HepG2 (cell line): ENCODE results near the gene MS4A15. TPM values are rescaled to one million over a fixed set of nuclear protein-coding genes. Genes with fewer than 3 reads are reported as not detected.

Experiments
- ATAC-seq: fragments of 200-7000 bp; cut with Tn5 transposase; 3 replicates; pipeline ENCODE4 v1.9.1; 2020; ENCODE audit warnings: mild to moderate bottlenecking, moderate library complexity
- BruUV-seq: library from RNA; stranded (reverse); fragments of 400-500 nt; replicated peaks from 2 replicates; lab custom pipeline; 2021; lab: Mats Ljungman, UMichigan
- CTCF ChIA-PET: fragments of 300-600 bp; formaldehyde crosslinking; extraction: SDS; loops from one replicate; lab custom pipeline; 2021; ENCODE audit warnings: low total read pairs, inconsistent platforms, low intra/inter-chr PET ratio; lab: Yijun Ruan, JAX
- POLR2A ChIA-PET: fragments of 350-600 bp; sonication (Branson Sonifier 250); formaldehyde crosslinking; loops from one replicate; lab custom pipeline; 2020; ENCODE audit warnings: antibody characterized with exemption, inconsistent platforms; lab: Yijun Ruan, JAX
- DNase-seq: peaks from one replicate; pipeline ENCODE4 v3.0.0-alpha.2; 2015; ENCODE audit warnings: low spot score
- FAIRE-seq: peaks from 3 replicates; lab custom pipeline; 2011; peaks lifted over from hg19 to GRCh38; lab: Jason Lieb, UNC
- H2AFZ ChIP-seq: one replicate; pipeline ENCODE4 v1.6.1; 2011; ENCODE audit warnings: low read length, inconsistent platforms
- H3K27ac ChIP-seq: fragments of 300-600 bp; 3 replicates; pipeline ENCODE4 v1.8.0; 2011; ENCODE audit warnings: mixed run types, mild to moderate bottlenecking, mixed read lengths, low read length, inconsistent platforms; ENCODE audit not compliant: insufficient read depth; ENCODE audit errors: extremely low read length
- H3K27me3 ChIP-seq, 2 experiments: fragments of 200-600 bp in 1 of 2; 2 replicates in 1 of 2; 3 replicates in 1 of 2; pipeline versions ENCODE4 v1.6.0 to v1.8.0; 2011; ENCODE audit warnings: low read length in 2 of 2, mild to moderate bottlenecking in 2 of 2, moderate library complexity in 2 of 2, inconsistent platforms in 1 of 2; ENCODE audit not compliant: insufficient read depth in 2 of 2, control insufficient read depth in 1 of 2
- H3K36me3 ChIP-seq, 2 experiments: fragments of 200-600 bp in 1 of 2; replicated peaks in 1 of 2; 2 replicates in 1 of 2; 3 replicates in 1 of 2; pipeline versions ENCODE4 v1.5.1 to v1.8.0; 2011; ENCODE audit warnings: low read length in 2 of 2, inconsistent platforms in 1 of 2; ENCODE audit not compliant: insufficient read depth in 2 of 2, control insufficient read depth in 1 of 2
- H3K4me1 ChIP-seq: 2 replicates; pipeline ENCODE4 v1.5.1; 2012; ENCODE audit warnings: low read length, inconsistent platforms; ENCODE audit not compliant: insufficient read depth
- H3K4me2 ChIP-seq: 2 replicates; pipeline ENCODE4 v1.6.0; 2011; ENCODE audit warnings: low read depth, low read length, inconsistent platforms
- H3K4me3 ChIP-seq, 3 experiments: fragments of 200-600 bp in 1 of 3; sonication (generic), shearing (Covaris generic) in 1 of 3; replicated peaks in 1 of 3; 2 replicates each; pipeline ENCODE4 v1.5.1; 2011 to 2016; ENCODE audit warnings: low read length in 3 of 3, inconsistent platforms in 2 of 3, low read depth in 2 of 3, mild to moderate bottlenecking in 2 of 3, control low read depth in 1 of 3, mixed read lengths in 1 of 3; ENCODE audit not compliant: insufficient read depth in 1 of 3
- H3K79me2 ChIP-seq: one replicate; pipeline ENCODE4 v1.6.1; 2011; ENCODE audit warnings: low read length, inconsistent platforms; ENCODE audit not compliant: insufficient read depth
- H3K9ac ChIP-seq: 2 replicates; pipeline ENCODE4 v1.6.0; 2011; ENCODE audit warnings: mild to moderate bottlenecking, low read depth, low read length, inconsistent platforms; ENCODE audit not compliant: insufficient read depth
- H3K9me3 ChIP-seq: 2 replicates; pipeline ENCODE4 v1.5.1; 2012; ENCODE audit warnings: mild to moderate bottlenecking, low read length
- H4K20me1 ChIP-seq: 2 replicates; pipeline ENCODE4 v1.6.0; 2011; ENCODE audit warnings: inconsistent platforms, mild to moderate bottlenecking, low read length, moderate library complexity; ENCODE audit not compliant: insufficient read depth
- ATF5 ChIP-seq: sonication (generic); formaldehyde crosslinking; IDR thresholded peaks from 2 replicates; pipeline ENCODE4 v1.4.0; 2020; ENCODE audit warnings: mild to moderate bottlenecking, low read depth, missing genetic modification reagents
- CBX5 ChIP-seq: sonication (generic); formaldehyde crosslinking; IDR thresholded peaks from 2 replicates; pipeline ENCODE4 v1.4.0; 2020; ENCODE audit warnings: missing genetic modification reagents, borderline replicate concordance
- CREM ChIP-seq, 2 experiments: sonication (generic) in 1 of 2; formaldehyde crosslinking in 1 of 2; IDR thresholded peaks; 2 replicates each; pipeline versions ENCODE4 v1.4.0 to v1.6.1; 2016 to 2020; ENCODE audit warnings: antibody characterized with exemption in 1 of 2, mild to moderate bottlenecking in 1 of 2, missing genetic modification reagents in 1 of 2
- GATA4 ChIP-seq: sonication (generic); IDR thresholded peaks from 2 replicates; pipeline ENCODE4 v1.6.1; 2016; ENCODE audit warnings: antibody characterized with exemption, low read depth, borderline replicate concordance
- HNRNPH1 ChIP-seq: fragments of 200-400 bp; formaldehyde crosslinking; optimal IDR thresholded peaks from 2 replicates; pipeline ENCODE3; 2017; ENCODE audit warnings: mild to moderate bottlenecking, low read depth, low read length
- KDM1A ChIP-seq: IDR thresholded peaks from 2 replicates; pipeline ENCODE4 v1.6.1; 2016; ENCODE audit warnings: missing compliant biosample characterization
- KLF13 ChIP-seq: sonication (generic); formaldehyde crosslinking; IDR thresholded peaks from 2 replicates; pipeline ENCODE4 v1.4.0; 2020; ENCODE audit warnings: mild to moderate bottlenecking, missing genetic modification reagents
- NFKB2 ChIP-seq: sonication (generic); formaldehyde crosslinking; IDR thresholded peaks from 2 replicates; pipeline ENCODE4 v1.4.0; 2020; ENCODE audit warnings: missing genetic modification reagents, borderline replicate concordance
- POLR2AphosphoS5 ChIP-seq: IDR thresholded peaks from 2 replicates; pipeline ENCODE4 v1.6.1; 2012; ENCODE audit warnings: low read depth, low read length
- TSC22D2 ChIP-seq: sonication (generic); formaldehyde crosslinking; IDR thresholded peaks from 2 replicates; pipeline ENCODE4 v1.5.1; 2020; ENCODE audit warnings: missing genetic modification reagents, mild to moderate bottlenecking, borderline replicate concordance
- ZNF253 ChIP-seq: sonication (generic); formaldehyde crosslinking; IDR thresholded peaks from 2 replicates; pipeline ENCODE4 v1.8.0; 2022; ENCODE audit warnings: mild to moderate bottlenecking, missing genetic modification reagents, borderline replicate concordance
- ZNF746 ChIP-seq: sonication (generic); formaldehyde crosslinking; IDR thresholded peaks from 2 replicates; pipeline ENCODE4 v1.8.0; 2022; ENCODE audit warnings: mild to moderate bottlenecking, missing genetic modification reagents
- ZNF841 ChIP-seq: sonication (generic); formaldehyde crosslinking; IDR thresholded peaks from 2 replicates; pipeline ENCODE4 v1.8.1; 2023; ENCODE audit warnings: missing genetic modification reagents, borderline replicate concordance
- ZSCAN29 ChIP-seq: sonication (generic); formaldehyde crosslinking; conservative IDR thresholded peaks from 2 replicates; pipeline ENCODE4 v1.4.0; 2020; ENCODE audit warnings: mild to moderate bottlenecking, missing genetic modification reagents
- WGBS: methylation state at CpG from one replicate; pipeline ENCODE4 v1.1.6; 2017; ENCODE audit warnings: low lambda C conversion rate; 5-methylcytosine and 5-hydroxymethylcytosine counted together
- in situ Hi-C: cut with HindIII; loops from 2 replicates; pipeline ENCODE4 v1.10.0; 2017; ENCODE audit warnings: low pct_unique_long_range_greater_than_20kb; ENCODE audit not compliant: extremely low pct_ligation_motif_present
- intact Hi-C: fragments of 100-400 bp; cut with micrococcal nuclease; formaldehyde crosslinking; loops from one replicate; pipeline ENCODE4 v1.10.0; 2022; ENCODE audit not compliant: unreplicated experiment
- polyA plus RNA-seq, 8 experiments: library from polyadenylated mRNA; depleted of rRNA in 3 of 8; stranded (reverse) in 7 of 8; unstranded in 1 of 8; fragments of >200 nt; fragmentation: Illumina TruSeq in 4 of 8; extraction: Trizol in 4 of 8; gene quantifications; 2 replicates each; pipeline versions ENCODE4 v1.2.1 to v1.2.3, GENCODE V29; 2011 to 2016; ENCODE audit warnings: low read depth in 4 of 8, missing spikeins in 1 of 8, mixed read lengths in 1 of 8; ENCODE audit not compliant: insufficient read depth in 1 of 8
- total RNA-seq, 5 experiments: library from RNA; depleted of rRNA; stranded (reverse); fragments of >200 nt; fragmentation: Illumina TruSeq; extraction: Trizol; gene quantifications; 2 replicates each; pipeline ENCODE4 v1.2.3, GENCODE V29; 2016; ENCODE audit warnings: low read depth in 1 of 5

Gene MS4A15
- total and polyA plus RNA-seq, 2 of the 13 experiments (the other 11 are each of a cell fraction or from before 2014, with no cell fraction given), result not detected

- TF ChIP-seq KLF13, result no peak
- TF ChIP-seq ZSCAN29 (CRISPR knock-in tag), result no peak
- TF ChIP-seq HNRNPH1, result no peak
- no peak for TF ChIP-seq GATA4
- TF ChIP-seq CBX5 (CRISPR knock-in tag), result no peak
Measured at GRCh38 chr11:60791153-60791933, 34.7 kb downstream of the MS4A15 start (continued).

DNA sequence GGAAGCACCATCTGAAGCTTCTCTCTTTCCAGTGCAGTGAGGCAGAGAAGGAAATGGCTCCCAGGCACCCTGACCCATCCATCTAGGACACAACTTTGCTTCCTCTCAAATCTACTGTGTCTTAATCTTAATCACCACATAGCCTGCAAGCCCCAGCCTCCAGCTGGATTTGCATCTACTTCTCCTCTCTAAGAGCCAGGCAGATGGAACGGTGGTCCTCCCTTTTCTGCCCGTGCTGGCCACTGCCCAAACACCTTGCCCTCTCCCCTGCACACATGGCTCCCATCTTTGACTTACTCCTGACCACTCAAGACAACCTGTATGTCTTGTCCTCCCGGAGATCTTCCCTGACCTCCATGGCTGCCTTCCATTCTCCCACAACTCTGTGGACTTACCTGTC is 35.9 kb downstream of the MS4A15 start:
- no peak overlapping the region for H3K4me3 ChIP-seq
- H3K9me3 ChIP-seq, result no peaks in the 10 kb centered on the region
- no peak overlapping the region for H3K9ac ChIP-seq
- no peak overlapping the region for H3K27ac ChIP-seq
- peaks cover 0 to 7% of the 10 kb centered on the region in 2 experiments; a peak in 2 of 5 replicates for H3K27me3 ChIP-seq
- no peaks in the 10 kb centered on the region for H3K79me2 ChIP-seq
- no peak for DNase-seq
- in situ Hi-C loops, result no loop called here
- intact Hi-C loops, result no loop called here
- H4K20me1 ChIP-seq, result no peaks in the 10 kb centered on the region
- TF ChIP-seq ZNF841 (CRISPR knock-in tag) (no peak), ATF5 (no peak), POLR2AphosphoS5 (no peak), NFKB2 (CRISPR knock-in tag) (no peak), CREM (IDR thresholded peaks at IDR 0.05) (no peak), CREM (CRISPR knock-in tag; IDR thresholded peaks at IDR 0.05) (no peak), TSC22D2 (CRISPR knock-in tag) (no peak), KDM1A (no peak), ZNF746 (CRISPR knock-in tag) (no peak), ZNF253 (CRISPR knock-in tag) (no peak)
- no peaks in the 10 kb centered on the region for H3K4me1 ChIP-seq
- CTCF ChIA-PET, result no interaction called here
- no peaks in the 10 kb centered on the region for H3K36me3 ChIP-seq
- FAIRE-seq, result no peak
- no peak overlapping the region for H3K4me2 ChIP-seq
- BruUV-seq, result no TSS peak
- no peak overlapping the region for H2AFZ ChIP-seq
- ATAC-seq, result no peak
- 0% methylated on average over 3 of the region's 3 CpGs for WGBS
- POLR2A ChIA-PET, result no interaction called here
